Peyer's patch (tissue), 4 donors: ENCODE results near the gene C4BPA.

Experiments used
- POLR2A ChIP-seq, 2 donors: fragments of 450-650 bp; IDR thresholded peaks; one replicate each; pipeline ENCODE4 v1.5.1; 2017; ENCODE audit warnings: antibody characterized with exemption in 2 of 2, mild to moderate bottlenecking in 2 of 2, moderate library complexity in 2 of 2
- TF ChIP-seq, protein P1 (sequence below), 6 experiments: fragments of 450-650 bp in 4 of 6; fragments of 200-600 bp in 2 of 6; sonication (generic) in 1 of 6; IDR thresholded peaks; one replicate each; pipeline ENCODE4 v1.5.1; 2017 to 2019; ENCODE audit warnings: antibody characterized with exemption in 6 of 6, mild to moderate bottlenecking in 3 of 6, moderate library complexity in 1 of 6

DNA sequence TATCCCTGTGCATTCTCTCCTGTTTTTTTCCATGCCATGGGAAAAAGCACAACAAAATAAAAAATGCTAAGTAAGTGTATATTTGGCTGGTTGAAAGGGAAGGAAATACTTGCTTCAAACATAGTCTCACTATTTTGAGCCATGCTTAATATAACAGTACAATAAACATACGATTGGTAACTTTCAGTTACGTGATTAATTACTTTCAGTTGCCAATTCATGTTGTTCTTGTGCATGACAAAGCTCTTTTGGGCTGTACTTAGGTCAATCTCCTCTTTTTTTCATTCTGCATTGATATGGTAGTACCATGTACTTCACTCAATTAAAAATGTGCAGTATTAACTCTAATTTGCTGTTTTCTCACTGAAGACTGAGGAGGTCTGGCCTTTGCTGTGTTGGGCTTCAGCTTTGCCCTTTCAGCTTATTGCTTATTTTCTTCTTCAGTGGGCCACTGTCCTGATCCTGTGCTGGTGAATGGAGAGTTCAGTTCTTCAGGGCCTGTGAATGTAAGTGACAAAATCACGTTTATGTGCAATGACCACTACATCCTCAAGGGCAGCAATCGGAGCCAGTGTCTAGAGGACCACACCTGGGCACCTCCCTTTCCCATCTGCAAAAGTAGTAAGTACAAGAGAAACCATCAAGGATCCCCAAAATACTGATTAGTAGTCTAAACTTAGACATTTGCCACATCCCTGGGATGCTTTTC is 12.7 kb upstream of the C4BPA start:
- TF ChIP-seq POLR2A (IDR thresholded peaks at IDR 0.05): no peak
- TF ChIP-seq, protein P1, sequence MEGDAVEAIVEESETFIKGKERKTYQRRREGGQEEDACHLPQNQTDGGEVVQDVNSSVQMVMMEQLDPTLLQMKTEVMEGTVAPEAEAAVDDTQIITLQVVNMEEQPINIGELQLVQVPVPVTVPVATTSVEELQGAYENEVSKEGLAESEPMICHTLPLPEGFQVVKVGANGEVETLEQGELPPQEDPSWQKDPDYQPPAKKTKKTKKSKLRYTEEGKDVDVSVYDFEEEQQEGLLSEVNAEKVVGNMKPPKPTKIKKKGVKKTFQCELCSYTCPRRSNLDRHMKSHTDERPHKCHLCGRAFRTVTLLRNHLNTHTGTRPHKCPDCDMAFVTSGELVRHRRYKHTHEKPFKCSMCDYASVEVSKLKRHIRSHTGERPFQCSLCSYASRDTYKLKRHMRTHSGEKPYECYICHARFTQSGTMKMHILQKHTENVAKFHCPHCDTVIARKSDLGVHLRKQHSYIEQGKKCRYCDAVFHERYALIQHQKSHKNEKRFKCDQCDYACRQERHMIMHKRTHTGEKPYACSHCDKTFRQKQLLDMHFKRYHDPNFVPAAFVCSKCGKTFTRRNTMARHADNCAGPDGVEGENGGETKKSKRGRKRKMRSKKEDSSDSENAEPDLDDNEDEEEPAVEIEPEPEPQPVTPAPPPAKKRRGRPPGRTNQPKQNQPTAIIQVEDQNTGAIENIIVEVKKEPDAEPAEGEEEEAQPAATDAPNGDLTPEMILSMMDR (IDR thresholded peaks at IDR 0.05): no peak
